Omental fat pad (tissue), 4 donors: Measurements from ENCODE around the gene NAALADL2. TPM values are rescaled to one million over a fixed set of nuclear protein-coding genes. Genes with fewer than 3 reads are reported as not detected.
"Not testable (repeated sequence)": the region's sequence is repeated elsewhere in the genome, so short reads cannot be mapped to it uniquely, and the experiment has no call there.

Source experiments
- ATAC-seq: fragments of 150-250 bp; one replicate; pipeline ENCODE4 v1.9.1; 2016; ENCODE audit warnings: mild to moderate bottlenecking, moderate library complexity; ENCODE audit not compliant: low FRiP score
- DNase-seq: peaks from one replicate; pipeline ENCODE4 v3.0.0-alpha.2; 2019; ENCODE audit warnings: low spot score
- CTCF ChIP-seq, 3 donors: fragments of 450-650 bp; IDR thresholded peaks; one replicate each; pipeline ENCODE4 v1.5.1; 2016 to 2017; ENCODE audit warnings: antibody characterized with exemption in 3 of 3, mild to moderate bottlenecking in 3 of 3, moderate library complexity in 2 of 3
- total RNA-seq, 4 donors: library from RNA; depleted of rRNA; stranded (reverse); fragments of >200 nt; gene quantifications; one replicate each; pipeline ENCODE4 v1.1.0, GENCODE V29; 2016

The NAALADL2 gene
- total RNA-seq, 4 donors from 2014 or later: 6.5 to 15.1 (median 8.0) TPM

- TF ChIP-seq CTCF (IDR thresholded peaks at IDR 0.05): no peak
- no peak for DNase-seq
- no peak for ATAC-seq
Observed at GRCh38 chr3:175358935-175359334, 499.8 kb downstream of the NAALADL2 start.

GRCh38 chr3:175370426-175370825 is 511.3 kb downstream of the NAALADL2 start:
- not testable (repeated sequence) for DNase-seq, ATAC-seq

GRCh38 chr3:175371187-175371586 is 512.1 kb downstream of the NAALADL2 start:
- ATAC-seq: not testable (repeated sequence)

GRCh38 chr3:175374705-175375104 is 515.6 kb downstream of the NAALADL2 start:
- TF ChIP-seq CTCF (IDR thresholded peaks at IDR 0.05): no peak
- DNase-seq: no peak
- no peak for ATAC-seq

More at GRCh38 chr3:175371187-175371586, 512.1 kb downstream of the NAALADL2 start:
- DNase-seq: not testable (repeated sequence)

- DNase-seq (no peak), ATAC-seq (no peak)
- no peak for TF ChIP-seq CTCF (IDR thresholded peaks at IDR 0.05)
Observed at GRCh38 chr3:175378348-175378747, 519.2 kb downstream of the NAALADL2 start.

GRCh38 chr3:175381685-175382084 is 522.6 kb downstream of the NAALADL2 start:
- TF ChIP-seq CTCF (IDR thresholded peaks at IDR 0.05): no peak
- ATAC-seq (no peak), DNase-seq (no peak)

- DNase-seq: no peak
- ATAC-seq: no peak
- no peak for TF ChIP-seq CTCF (IDR thresholded peaks at IDR 0.05)
Observed at GRCh38 chr3:175383371-175383770, 524.2 kb downstream of the NAALADL2 start.

- ATAC-seq (no peak), DNase-seq (no peak)
- TF ChIP-seq CTCF (IDR thresholded peaks at IDR 0.05): no peak
Observed at GRCh38 chr3:175383813-175384212, 524.7 kb downstream of the NAALADL2 start.
